ENCODE results near the gene IMMP2L.
"Not testable (repeated sequence)": the region's sequence is repeated elsewhere in the genome, so short reads cannot be mapped to it uniquely, and the experiment has no call there.

Gene IMMP2L

GRCh38 chr7:111074748-111075146 is 487.5 kb downstream of the IMMP2L start:
- no peak for DNase-seq (ENCODE audit: low read depth)

GRCh38 chr7:111074071-111074747 is 488.1 kb downstream of the IMMP2L start:
- no peak for DNase-seq (ENCODE audit: low read depth)

- DNase-seq (ENCODE audit: low read depth), result not testable (repeated sequence)
Measured at GRCh38 chr7:111072658-111073057, 489.6 kb downstream of the IMMP2L start.

GRCh38 chr7:111071556-111071955 is 490.7 kb downstream of the IMMP2L start:
- no peak for DNase-seq (ENCODE audit: low read depth)

GRCh38 chr7:111068618-111069017 is 493.7 kb downstream of the IMMP2L start:
- no peak for DNase-seq (ENCODE audit: low read depth)

- DNase-seq (ENCODE audit: low read depth), result no peak
Measured at GRCh38 chr7:111067682-111068081, 494.6 kb downstream of the IMMP2L start.

- no peak for DNase-seq (ENCODE audit: low read depth)
Measured at GRCh38 chr7:111067251-111067650, 495.0 kb downstream of the IMMP2L start.

GRCh38 chr7:111063166-111063565 is 499.1 kb downstream of the IMMP2L start:
- no peak for DNase-seq (ENCODE audit: low read depth)

- DNase-seq (ENCODE audit: low read depth), result no peak
Measured at GRCh38 chr7:111059833-111060232, 502.5 kb downstream of the IMMP2L start.

- DNase-seq (ENCODE audit: low read depth), result no peak
Measured at GRCh38 chr7:111057066-111057465, 505.2 kb downstream of the IMMP2L start.

GRCh38 chr7:111056371-111056770 is 505.9 kb downstream of the IMMP2L start:
- DNase-seq (ENCODE audit: low read depth), result no peak

GRCh38 chr7:111053035-111053434 is 509.3 kb downstream of the IMMP2L start:
- DNase-seq (ENCODE audit: low read depth), result no peak

GRCh38 chr7:111051832-111052231 is 510.5 kb downstream of the IMMP2L start:
- no peak for DNase-seq (ENCODE audit: low read depth)

- DNase-seq (ENCODE audit: low read depth), result no peak
Measured at GRCh38 chr7:111050875-111051416, 511.3 kb downstream of the IMMP2L start.

GRCh38 chr7:111049971-111050680 is 512.2 kb downstream of the IMMP2L start:
- DNase-seq (ENCODE audit: low read depth), result no peak

- DNase-seq (ENCODE audit: low read depth), result no peak
Measured at GRCh38 chr7:111047595-111047994, 514.7 kb downstream of the IMMP2L start.

GRCh38 chr7:111045449-111045848 is 516.8 kb downstream of the IMMP2L start:
- DNase-seq (ENCODE audit: low read depth), result no peak

- DNase-seq (ENCODE audit: low read depth), result no peak
Measured at GRCh38 chr7:111043561-111043960, 518.7 kb downstream of the IMMP2L start.

- DNase-seq (ENCODE audit: low read depth), result no peak
Measured at GRCh38 chr7:111042842-111043241, 519.5 kb downstream of the IMMP2L start.

GRCh38 chr7:111041577-111041976 is 520.7 kb downstream of the IMMP2L start:
- no peak for DNase-seq (ENCODE audit: low read depth)

- DNase-seq (ENCODE audit: low read depth), result no peak
Measured at GRCh38 chr7:111038185-111038584, 524.1 kb downstream of the IMMP2L start.

GRCh38 chr7:111031916-111032315 is 530.4 kb downstream of the IMMP2L start:
- DNase-seq (ENCODE audit: low read depth), result no peak

GRCh38 chr7:111030336-111030735 is 532.0 kb downstream of the IMMP2L start:
- DNase-seq (ENCODE audit: low read depth), result no peak
